Measurements from ENCODE around the gene TEN1.

DNA sequence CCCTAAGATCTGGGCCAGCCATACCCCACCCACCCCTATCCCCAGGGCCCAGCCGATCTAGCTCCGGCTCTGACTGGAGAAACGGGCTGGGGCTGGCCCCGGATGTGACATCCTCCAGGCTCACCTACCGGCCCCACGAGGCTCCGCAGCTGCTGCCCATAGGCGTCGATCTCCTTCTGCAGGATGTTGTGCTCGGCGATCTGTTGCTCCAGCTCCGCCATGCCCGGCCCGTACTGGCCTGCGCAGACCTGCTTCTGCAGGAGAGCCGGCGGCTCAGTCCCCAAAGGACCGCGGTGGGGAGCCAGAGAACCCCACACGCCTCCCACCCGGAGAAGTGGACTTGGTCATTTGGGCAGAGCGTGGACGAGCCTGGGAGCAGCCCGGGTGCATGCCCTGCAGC lies 43.2 kb downstream of the TEN1 start:
- TF ChIP-seq ZNF274 (IDR thresholded peaks at IDR 0.05; ENCODE audit: low read depth, low read length), result no peak
- no peak for TF ChIP-seq YY1 (IDR thresholded peaks at IDR 0.05; ENCODE audit: insufficient read depth, insufficient read length)
